ENCODE results near the gene COL26A1.
"Not testable (repeated sequence)": the region's sequence is repeated elsewhere in the genome, so short reads cannot be mapped to it uniquely, and the experiment has no call there.

Gene COL26A1

GRCh38 chr7:101490439-101490838, 127.8 kb downstream of the COL26A1 start:
- not testable (repeated sequence) for DNase-seq (ENCODE audit: low read depth, low spot score)

GRCh38 chr7:101491442-101491841, 128.8 kb downstream of the COL26A1 start:
- not testable (repeated sequence) for DNase-seq (ENCODE audit: low read depth, low spot score)

DNA sequence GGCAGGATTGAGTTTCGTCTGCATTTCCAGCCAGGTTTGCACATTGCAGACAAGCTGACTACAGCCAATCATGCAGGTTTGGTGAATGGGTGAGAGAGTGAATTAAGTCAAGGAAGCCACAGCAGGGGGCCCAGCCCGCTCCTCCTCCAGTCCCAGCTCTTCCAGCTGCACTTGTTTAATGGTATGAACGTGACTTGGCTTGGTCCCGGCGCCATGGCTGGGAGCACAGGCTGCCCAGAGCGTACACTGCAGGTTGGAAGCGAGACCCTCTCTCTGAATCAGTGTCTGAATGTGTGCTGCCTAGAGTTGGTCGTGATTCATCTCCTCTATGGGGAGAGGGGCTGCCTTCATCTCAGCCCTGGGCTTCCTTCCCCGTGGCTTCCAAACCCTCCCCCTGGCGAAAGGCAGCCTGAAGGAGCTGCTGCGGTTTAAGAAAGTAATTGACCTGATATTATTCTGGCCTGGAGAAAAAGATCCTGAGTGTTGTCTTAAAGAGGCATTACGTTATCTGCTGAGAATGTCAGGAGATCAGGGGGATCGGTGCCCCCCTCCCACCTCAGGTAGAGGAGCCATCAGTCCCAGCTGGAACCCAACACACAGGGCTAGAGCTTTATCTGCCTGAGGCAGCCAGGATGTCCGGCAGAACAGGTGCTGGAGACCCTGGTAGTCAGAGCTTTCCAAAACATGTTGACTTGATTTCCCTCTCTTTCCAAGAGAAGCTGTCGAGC, 132.1 kb downstream of the COL26A1 start:
- no peak for DNase-seq (ENCODE audit: low read depth, low spot score)

DNA sequence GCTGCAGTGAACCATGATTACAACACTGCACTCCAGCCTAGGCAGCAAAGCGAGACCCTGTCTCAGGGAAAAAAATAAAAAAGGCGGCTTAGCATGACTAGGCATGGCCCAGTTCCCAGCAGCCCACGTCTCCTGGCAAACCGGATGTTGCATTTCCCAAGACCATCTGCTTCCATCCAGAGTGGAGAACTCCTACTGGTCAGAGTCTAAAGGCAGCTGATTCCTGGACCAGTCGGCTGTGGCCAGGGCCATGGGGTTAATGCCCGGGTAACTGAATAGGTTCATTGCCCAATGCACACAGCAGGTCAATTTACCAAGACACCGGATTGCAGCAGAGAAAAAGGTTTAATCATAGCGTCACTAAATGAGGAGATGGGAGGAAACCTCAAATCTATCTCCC, 133.3 kb downstream of the COL26A1 start:
- no peak for DNase-seq (ENCODE audit: low read depth, low spot score)

- DNase-seq (ENCODE audit: low read depth, low spot score) = no peak
These were observed 138.7 kb downstream of the COL26A1 start for GRCh38 chr7:101501351-101501750.

DNA sequence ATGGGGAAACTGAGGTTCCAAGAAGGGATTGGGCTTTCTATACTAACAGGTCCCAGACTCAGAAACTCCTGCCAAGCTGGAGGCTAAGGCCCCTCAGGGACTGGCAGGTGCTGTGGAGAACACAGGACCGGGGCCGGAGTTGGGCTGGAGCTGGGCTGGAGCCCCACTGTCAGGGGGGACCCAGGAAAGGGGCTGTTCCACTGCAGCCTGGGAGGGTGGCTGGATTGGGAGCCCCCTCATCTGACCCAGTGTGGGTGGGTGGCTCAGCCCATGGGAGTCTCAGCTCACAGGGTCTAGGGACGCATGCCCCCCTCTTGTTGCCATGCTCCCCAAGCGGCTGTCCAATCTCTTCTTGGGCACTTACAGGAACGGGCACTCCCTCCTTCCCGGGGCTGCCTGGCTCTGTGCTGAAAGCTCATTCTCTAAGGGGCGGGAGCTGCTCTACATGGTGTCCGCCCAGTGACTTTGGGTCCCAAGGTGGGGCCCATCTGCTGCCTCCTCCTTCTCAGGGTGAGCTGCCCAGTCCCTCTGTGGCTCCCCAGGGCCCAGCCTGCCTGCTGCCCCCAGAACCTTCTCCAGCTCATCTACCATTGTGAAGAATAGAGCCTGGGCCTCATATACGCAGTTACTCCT, 139.9 kb downstream of the COL26A1 start:
- DNase-seq (ENCODE audit: low read depth, low spot score) = no peak

GRCh38 chr7:101505510-101505909, 142.8 kb downstream of the COL26A1 start:
- DNase-seq (ENCODE audit: low read depth, low spot score) = not testable (repeated sequence)

DNA sequence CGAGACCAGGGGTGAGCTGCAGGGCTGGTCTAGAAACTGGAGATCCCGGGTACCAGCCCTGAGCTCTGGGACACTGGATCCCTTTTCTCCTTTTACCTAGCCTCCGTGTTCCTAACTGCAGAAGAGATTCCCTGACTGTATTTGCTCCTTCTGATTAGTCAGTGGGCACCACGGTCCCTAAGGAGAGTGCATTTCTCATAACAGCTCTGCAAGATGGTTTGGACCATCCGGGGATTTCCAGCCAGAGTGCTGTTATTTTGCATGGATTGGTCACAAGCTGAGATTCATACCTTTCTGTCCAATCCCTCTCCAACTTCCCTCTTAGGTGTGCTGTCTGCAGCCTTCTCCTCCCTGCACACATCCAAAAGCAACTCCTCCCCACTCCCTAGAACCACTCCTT, 143.9 kb downstream of the COL26A1 start:
- DNase-seq (ENCODE audit: low read depth, low spot score) = no peak

- DNase-seq (ENCODE audit: low read depth, low spot score) = no peak
These were observed 144.7 kb downstream of the COL26A1 start for GRCh38 chr7:101507327-101507726.

DNA sequence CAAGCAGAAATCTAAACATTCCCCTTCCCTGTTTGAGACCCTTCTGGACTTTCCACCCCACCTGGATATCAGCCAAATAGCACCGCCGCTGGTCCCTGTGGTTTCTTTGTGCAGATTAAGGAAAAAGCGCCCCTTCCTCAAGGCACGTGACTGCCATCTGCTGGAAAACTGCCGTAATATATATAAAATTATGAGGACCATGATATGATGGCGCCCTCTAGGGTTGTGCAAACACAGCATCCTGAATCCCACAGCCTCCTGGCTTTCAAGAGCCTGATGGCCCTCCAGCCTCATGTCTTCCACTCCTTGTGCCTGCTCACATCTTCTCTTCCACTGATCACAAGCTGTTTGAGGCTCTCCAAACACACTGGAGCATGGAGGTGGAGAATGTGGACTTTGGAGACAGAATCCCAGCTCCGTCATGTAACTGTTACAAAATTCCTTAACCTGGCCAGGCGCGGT, 145.1 kb downstream of the COL26A1 start:
- no peak for DNase-seq (ENCODE audit: low read depth, low spot score)

- no peak for DNase-seq (ENCODE audit: low read depth, low spot score)
These were observed 147.6 kb downstream of the COL26A1 start for GRCh38 chr7:101510297-101510696.

- DNase-seq (ENCODE audit: low read depth, low spot score) = no peak
These were observed 149.3 kb downstream of the COL26A1 start for GRCh38 chr7:101511965-101512364.

- DNase-seq (ENCODE audit: low read depth, low spot score) = no peak
These were observed 154.2 kb downstream of the COL26A1 start for GRCh38 chr7:101516851-101517250.

DNA sequence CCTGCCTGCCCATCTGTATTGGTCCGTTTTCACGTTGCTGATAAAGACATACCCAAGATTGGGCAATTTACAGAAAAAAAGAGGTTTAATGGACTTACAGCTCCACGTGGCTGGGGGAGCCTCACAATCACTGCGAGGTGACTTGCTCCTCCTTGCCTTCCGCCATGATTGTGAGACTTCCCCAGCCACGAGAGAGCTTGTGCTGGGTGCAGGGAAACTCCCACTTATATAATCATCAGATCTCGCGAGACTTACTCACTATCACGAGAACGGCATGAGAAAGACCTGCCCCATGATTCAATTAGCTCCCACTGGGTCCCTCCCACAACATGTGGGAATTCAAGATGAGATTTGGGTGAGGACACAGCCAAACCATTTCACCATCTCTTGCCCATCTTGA, 154.6 kb downstream of the COL26A1 start:
- no peak for DNase-seq (ENCODE audit: low read depth, low spot score)

GRCh38 chr7:101518336-101518735, 155.7 kb downstream of the COL26A1 start:
- DNase-seq (ENCODE audit: low read depth, low spot score) = no peak

DNA sequence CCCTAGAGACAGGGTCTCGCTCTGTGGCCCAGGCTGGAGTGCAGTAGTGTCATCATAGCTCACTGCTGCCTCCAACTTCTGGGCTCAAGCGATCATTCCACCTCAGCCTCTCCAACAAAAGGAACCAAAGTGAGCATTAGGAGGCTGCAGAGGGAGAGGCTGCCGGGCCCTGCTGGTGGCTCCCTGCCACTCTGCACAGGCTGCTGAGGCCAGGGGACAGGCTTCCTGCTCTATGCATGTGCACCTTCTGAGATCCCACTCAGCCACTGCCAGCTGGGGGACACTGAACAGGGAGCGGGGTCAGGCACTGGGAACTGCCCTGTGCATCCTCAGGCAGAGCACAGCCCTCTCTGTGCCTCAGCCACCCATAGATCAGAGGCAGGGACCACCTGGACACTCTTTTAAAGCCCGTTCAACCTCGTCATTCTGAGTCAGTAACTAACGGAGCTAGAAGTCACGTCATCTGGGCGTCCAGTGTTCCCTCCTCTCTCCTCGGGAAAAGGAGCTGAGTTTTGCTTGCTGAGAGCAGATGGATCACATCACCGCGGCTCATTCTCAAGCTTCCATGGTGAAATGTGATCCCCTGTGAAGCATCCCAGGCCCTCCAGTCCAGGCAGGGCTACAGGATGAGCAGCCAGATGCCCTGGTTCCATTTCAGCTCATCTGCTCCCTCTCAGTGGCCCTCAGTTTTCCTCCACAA, 156.8 kb downstream of the COL26A1 start:
- no peak for DNase-seq (ENCODE audit: low read depth, low spot score)

DNA sequence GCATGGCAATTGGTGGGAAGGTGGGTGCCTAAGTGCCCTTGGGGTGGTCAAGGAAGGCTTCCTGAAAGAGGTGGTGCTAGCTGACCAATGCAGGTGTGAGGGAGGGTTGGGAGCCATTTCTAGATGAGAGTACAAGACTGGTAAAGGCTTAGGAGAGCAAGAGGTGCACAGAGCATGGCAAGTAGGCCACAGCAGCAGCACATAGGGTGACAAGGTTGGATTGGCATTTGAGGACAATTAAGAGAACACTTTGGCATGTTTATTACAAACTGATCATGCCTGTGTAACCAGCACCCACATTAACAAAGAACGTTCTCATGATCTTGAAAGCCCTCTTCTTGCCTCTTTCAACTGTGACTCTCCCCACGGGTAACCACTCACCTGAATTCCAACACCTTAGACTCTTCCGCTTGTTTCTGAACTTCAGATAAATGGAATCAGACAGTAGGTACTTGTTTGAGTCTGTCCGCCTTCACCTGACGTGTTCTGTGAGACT, 158.8 kb downstream of the COL26A1 start:
- DNase-seq (ENCODE audit: low read depth, low spot score) = no peak

GRCh38 chr7:101522021-101522420, 159.3 kb downstream of the COL26A1 start:
- no peak for DNase-seq (ENCODE audit: low read depth, low spot score)

- DNase-seq (ENCODE audit: low read depth, low spot score) = no peak
These were observed 165.4 kb downstream of the COL26A1 start for GRCh38 chr7:101527844-101528667.

- no peak for DNase-seq (ENCODE audit: low read depth, low spot score)
These were observed 166.9 kb downstream of the COL26A1 start for GRCh38 chr7:101529560-101529959.

DNA sequence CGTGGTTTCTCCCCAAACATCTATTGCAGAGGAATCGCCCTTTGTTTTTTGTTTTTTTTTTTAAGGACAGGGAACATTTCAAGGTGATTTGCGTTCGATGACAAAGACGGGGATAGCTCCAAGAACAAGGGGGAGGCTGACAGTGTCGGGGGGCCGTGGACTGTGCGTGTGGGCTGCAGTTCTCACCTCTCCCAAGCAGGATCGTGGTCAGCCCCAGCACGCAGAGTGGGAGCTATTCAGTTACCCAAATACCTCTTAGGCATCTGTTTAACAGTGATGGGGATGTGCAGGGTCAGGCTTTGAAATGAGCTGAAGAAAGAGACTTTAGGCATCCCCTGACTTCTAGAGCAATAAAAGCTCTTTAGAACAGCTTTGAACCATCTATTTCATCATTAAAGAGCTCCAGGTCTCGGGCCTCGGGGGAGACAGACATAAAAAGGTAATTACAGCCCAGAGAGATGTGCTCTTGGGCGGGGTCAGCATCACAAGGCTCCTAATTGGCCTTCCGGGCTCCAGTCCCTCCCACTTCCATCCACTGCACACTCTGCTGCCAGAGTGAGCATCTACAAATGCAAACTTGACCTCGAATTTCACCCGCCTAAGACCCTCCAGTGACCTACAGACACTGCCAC, 169.2 kb downstream of the COL26A1 start:
- no peak for DNase-seq (ENCODE audit: low read depth, low spot score)

Measured in activated naive CD8-positive, alpha-beta T cell treated with anti-CD3 and anti-CD28 coated beads, Interleukin-2, amount 50 U/mL, for 16 hours (primary cell).